ENCODE data around the gene HIVEP3. TPM values are rescaled to one million over a fixed set of nuclear protein-coding genes. Genes with fewer than 3 reads are reported as not detected.

Gene HIVEP3
- total RNA-seq, 1 donor from 2014 or later = 11.6 TPM

DNA sequence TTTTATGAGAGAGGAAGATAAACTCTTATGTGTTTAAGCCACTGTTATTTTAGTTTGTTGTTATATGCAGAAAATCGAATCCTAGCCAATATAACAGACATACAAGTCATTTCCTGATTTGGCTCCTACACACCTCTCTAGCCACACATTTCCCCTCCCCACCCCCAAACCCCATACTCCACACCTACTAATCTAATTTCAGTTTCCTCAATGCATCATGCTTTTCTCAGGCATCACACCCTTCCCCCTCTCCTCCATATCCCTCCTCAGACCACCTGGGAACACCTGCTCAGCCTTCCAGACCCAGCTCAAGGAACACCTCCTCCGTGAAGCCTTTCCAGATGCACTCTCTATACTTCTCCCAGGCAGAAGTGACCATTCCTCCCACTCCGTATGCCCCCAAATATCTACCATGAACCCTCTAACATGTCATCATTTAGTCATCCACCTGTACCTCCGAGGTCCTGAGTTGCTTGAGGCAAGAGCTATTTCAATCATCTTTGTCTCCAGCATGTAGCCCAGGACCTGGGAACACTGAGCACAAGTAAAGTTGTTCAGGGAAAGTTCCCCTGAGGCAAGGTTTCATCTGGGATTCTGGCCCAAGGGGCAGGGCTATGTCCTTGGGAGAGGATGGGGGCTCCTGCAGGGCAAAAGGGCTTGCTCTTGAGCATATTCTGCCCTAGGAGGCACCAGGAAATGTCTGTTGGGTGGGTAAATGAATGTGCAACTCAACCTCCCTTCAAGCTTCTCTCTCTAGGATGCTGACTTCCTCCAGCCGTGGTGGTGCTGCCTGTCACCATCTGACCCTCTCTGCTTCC lies 126.8 kb downstream of the HIVEP3 start:
- no peaks in the 10 kb centered on the region for H3K4me1 ChIP-seq
- no peak overlapping the region for H3K4me3 ChIP-seq
- DNase-seq (no peak), ATAC-seq (no peak)
- intact Hi-C loops (cut with DNase I) = no loop called here
- H3K36me3 ChIP-seq = no peaks in the 10 kb centered on the region
- H3K27me3 ChIP-seq (ENCODE audit: low read depth) = no peaks in the 10 kb centered on the region
- TF ChIP-seq, protein P1, sequence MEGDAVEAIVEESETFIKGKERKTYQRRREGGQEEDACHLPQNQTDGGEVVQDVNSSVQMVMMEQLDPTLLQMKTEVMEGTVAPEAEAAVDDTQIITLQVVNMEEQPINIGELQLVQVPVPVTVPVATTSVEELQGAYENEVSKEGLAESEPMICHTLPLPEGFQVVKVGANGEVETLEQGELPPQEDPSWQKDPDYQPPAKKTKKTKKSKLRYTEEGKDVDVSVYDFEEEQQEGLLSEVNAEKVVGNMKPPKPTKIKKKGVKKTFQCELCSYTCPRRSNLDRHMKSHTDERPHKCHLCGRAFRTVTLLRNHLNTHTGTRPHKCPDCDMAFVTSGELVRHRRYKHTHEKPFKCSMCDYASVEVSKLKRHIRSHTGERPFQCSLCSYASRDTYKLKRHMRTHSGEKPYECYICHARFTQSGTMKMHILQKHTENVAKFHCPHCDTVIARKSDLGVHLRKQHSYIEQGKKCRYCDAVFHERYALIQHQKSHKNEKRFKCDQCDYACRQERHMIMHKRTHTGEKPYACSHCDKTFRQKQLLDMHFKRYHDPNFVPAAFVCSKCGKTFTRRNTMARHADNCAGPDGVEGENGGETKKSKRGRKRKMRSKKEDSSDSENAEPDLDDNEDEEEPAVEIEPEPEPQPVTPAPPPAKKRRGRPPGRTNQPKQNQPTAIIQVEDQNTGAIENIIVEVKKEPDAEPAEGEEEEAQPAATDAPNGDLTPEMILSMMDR (IDR thresholded peaks at IDR 0.05) = no peak
- H3K9me3 ChIP-seq = no peaks in the 10 kb centered on the region
- H3K27ac ChIP-seq = no peak overlapping the region

DNA sequence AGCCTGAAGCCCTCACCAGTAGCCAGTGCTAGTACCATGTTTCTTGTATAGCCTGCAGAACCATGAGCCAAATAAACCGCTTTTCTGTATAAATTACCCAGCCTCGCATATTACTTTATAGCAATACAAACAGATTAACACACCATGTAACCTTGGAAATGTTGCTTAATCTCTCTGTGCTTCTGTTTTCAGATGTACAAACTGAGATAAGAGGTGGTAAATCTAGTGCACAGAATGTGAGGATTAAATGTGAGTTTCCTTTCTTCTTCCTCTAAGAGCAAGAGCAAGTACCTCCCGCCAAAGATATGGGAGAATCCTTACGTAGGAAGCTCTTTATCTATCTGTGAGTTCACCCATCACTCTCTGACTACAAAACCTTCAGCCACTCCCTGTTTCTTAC lies 128.4 kb downstream of the HIVEP3 start:
- intact Hi-C loops (cut with DNase I) = no loop called here
- TF ChIP-seq, protein P1 (IDR thresholded peaks at IDR 0.05) = no peak
- no peak for ATAC-seq

DNA sequence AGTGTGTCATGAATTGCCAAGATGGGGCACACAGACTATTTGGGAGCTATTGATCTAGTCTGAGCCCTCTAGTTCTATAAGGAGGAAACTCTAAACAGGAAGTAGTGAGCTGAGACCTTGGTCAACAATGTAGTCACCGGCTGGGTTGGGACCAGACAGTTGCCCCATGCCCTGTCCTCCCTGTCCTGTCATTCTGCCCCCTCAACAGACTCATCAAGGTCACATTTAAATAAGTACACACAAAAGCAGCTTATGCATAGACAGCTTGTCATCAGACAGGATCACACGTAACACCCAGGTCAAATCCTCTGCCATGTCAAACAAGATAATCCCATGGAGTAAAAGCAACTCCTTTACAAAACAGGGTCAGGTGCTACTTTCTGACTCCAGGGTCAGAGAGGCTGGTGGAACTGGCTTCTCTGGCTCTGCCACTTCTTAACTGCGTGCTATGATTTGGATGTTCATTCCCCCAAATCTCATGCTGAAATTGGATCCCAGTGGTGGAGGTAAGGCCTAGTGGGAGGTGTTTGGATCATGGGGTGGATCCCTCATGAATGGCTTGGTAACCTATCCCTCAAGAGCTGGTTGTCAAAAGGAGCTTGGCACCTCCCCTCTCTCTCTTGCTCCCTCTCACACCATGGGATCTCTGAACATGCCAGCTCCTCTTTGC lies 128.9 kb downstream of the HIVEP3 start:
- Histone ChIP-seq H3K4me1 (no peaks in the 10 kb centered on the region), H3K27me3 (ENCODE audit: low read depth) (no peaks in the 10 kb centered on the region), H3K4me3 (no peak overlapping the region), H3K9me3 (no peaks in the 10 kb centered on the region), H3K36me3 (no peaks in the 10 kb centered on the region), H3K27ac (no peak overlapping the region)
- TF ChIP-seq, protein P1 (IDR thresholded peaks at IDR 0.05) = no peak
- intact Hi-C loops (cut with DNase I) = no loop called here
- ATAC-seq = peak; percentile 44 to 65
- no peak for DNase-seq

More for the DNA sequence above, 128.4 kb downstream of the HIVEP3 start:
- Histone ChIP-seq H3K4me1 (no peaks in the 10 kb centered on the region), H3K27ac (no peak overlapping the region), H3K4me3 (no peak overlapping the region), H3K9me3 (no peaks in the 10 kb centered on the region), H3K27me3 (ENCODE audit: low read depth) (no peaks in the 10 kb centered on the region), H3K36me3 (no peaks in the 10 kb centered on the region)
- DNase-seq = no peak

DNA sequence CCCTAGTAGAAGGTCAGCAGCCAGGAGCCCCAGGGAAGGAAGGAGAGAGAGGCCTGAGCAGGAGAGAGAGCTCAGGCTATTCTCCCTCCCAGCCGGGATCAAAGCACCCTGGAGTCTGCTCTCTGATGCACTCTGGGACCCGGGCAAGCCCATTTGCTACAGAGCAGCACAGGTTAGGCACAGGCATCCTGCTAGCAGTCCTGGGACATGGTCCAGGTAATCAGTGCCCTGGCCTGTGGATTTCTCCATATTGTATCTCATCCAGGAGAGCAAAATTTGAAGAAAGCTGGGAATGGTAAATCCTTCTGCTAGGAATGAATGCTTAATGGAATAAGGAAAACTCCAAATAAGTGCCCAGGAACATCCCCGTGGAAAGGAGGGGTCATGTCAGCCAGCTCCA lies 130.3 kb downstream of the HIVEP3 start:
- Histone ChIP-seq H3K27ac (no peak overlapping the region), H3K9me3 (no peaks in the 10 kb centered on the region), H3K4me1 (no peaks in the 10 kb centered on the region), H3K36me3 (no peaks in the 10 kb centered on the region), H3K27me3 (ENCODE audit: low read depth) (no peaks in the 10 kb centered on the region), H3K4me3 (no peak overlapping the region)
- intact Hi-C loops (cut with DNase I) = no loop called here
- DNase-seq (no peak), ATAC-seq (no peak)
- TF ChIP-seq, protein P1 (IDR thresholded peaks at IDR 0.05) = no peak

DNA sequence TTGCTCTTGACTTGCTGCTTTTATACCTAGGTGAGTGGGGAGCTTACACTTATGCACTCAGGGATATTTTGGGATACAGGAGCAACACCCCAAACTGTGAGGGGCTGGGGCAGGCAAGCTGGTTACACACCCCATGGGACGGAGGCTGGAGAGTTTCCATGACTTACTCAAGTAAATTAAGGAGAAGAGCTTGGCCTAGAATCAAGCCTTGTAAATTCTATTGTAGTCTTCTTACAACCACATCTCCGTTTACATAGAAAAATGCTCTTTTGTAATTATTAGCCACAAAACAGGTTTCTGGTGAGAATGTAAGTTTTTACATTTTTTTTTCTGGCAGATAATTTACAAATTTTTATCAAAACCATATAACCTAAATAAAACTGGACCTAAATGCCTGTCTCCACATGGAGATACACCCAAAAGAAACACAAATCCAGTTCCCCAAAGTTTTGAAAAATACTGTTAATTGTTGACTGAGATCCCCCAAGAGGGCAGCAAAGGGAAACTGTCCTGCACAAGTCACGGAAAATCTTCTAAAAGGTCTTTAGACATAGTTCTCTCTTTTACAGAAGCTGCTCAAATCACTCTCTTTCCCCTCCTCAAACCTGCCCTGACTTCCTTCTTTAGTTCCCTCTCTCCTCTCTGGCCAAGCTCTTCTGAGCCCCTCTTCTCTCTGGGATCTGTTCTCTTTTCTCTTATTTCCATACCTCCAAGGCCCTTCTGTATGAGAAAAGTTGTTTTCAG lies 134.0 kb downstream of the HIVEP3 start:
- Histone ChIP-seq H3K9me3 (no peaks in the 10 kb centered on the region), H3K36me3 (no peaks in the 10 kb centered on the region), H3K4me3 (no peak overlapping the region), H3K27me3 (ENCODE audit: low read depth) (no peaks in the 10 kb centered on the region), H3K4me1 (no peaks in the 10 kb centered on the region), H3K27ac (no peak overlapping the region)
- TF ChIP-seq, protein P1 (IDR thresholded peaks at IDR 0.05) = no peak
- DNase-seq = no peak
- ATAC-seq = no peak
- intact Hi-C loops (cut with DNase I) = no loop called here
